Stimulated activated CD4-positive, alpha-beta T cell treated with anti-CD3 and anti-CD28 coated beads, TNF-alpha, amount 100 ng/mL, for 4 hours (primary cell): ENCODE results near the gene SMCR8.
"Not testable (repeated sequence)": the region's sequence is repeated elsewhere in the genome, so short reads cannot be mapped to it uniquely, and the experiment has no call there.

Experiments used
- DNase-seq, 3 experiments: peaks; one replicate each; pipeline ENCODE4 v3.0.0-alpha.2; 2020; ENCODE audit warnings: low read depth in 3 of 3

SMCR8 gene

DNA sequence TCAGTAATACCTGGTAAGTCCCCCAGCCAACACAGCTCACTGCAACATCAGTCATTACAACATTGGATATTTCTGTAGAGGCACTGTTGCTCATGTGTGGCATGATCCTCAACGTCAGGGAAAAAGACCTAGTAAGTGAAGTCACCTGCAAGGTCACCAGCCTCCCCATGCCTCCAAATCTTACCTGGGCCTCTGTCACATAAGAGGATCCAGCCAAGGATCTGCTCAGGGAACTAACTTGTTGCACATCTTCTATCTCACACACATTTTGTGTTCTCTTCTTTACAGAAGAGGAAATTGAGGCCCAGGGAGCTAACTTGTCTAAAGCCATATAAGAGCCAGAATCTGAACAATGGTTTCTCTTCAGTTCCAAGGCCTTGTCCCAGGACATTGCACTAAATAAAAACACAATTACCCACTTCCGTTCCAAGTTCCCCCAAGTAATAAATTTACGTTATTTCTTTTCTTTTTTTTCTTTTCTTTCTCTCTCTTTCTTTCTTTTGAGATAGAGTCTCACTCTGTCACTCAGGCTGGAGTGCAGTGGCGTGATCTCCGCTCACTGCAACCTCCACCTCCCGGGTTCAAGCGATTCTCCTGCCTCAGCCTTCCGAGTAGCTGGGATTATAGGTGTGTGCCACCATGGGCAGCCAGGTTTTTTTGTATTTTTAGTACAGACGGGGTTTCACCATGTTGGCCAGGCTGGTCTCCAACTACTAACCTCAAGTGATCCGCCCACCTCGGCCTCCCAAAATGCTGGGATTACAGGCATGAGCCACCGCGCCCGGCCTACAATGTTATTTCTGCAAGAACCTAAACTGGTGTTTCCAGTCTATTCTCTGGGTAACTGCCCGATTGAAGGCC is 47.0 kb downstream of the SMCR8 start:
- DNase-seq = no peak

- no peak for DNase-seq
Measured at GRCh38 chr17:18362698-18363100, 47.6 kb downstream of the SMCR8 start.

- DNase-seq = peak; percentile 78 to 80 (median 79)
Measured at GRCh38 chr17:18363101-18364049, 48.3 kb downstream of the SMCR8 start, which contains the start of gene SHMT1. Gene SHMT1, minus strand, starts transcription at chr17:18363550. Its CDS starts 7,569 bp downstream, at chr17:18355981.

DNA sequence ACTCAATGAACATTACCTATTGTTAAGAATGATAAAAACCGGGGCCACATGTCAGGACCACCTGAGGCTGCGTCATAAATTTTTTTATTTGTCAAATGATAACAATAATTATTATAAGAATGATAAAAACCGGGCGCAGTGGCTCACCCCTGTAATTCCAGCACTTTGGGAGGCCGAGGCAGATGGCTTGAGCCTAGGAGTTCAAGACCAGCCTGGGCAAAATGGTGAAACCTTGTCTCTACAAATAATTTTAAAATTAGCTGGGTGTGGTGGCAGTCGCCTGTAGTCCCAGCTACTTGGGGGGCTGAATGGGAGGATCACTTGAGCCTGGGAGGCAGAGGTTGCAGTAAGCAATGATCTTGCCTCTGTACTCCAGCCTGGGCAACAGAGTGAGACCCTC is 49.1 kb downstream of the SMCR8 start:
- DNase-seq = no peak

DNA sequence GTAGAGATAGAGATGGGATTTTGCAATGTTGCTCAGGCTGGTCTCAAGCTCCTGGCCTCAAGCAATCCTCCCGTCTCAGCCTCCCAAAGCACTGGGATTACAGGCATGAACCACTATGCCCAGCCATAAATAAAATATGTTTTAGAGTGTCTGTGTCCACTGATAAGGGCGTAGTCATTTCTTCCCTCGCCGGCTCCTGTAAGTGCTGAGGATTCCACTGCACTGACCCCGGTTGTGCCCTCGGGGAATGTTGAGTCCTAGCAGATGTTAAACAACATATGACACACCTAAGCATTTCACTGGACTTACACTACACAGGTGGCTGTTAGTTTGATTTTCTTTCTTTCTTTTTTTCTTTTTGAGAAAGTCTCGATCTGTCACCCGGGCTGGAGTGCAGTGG is 53.9 kb downstream of the SMCR8 start:
- DNase-seq = no peak

- DNase-seq = no peak
Measured at GRCh38 chr17:18370761-18371160, 55.7 kb downstream of the SMCR8 start.

DNA sequence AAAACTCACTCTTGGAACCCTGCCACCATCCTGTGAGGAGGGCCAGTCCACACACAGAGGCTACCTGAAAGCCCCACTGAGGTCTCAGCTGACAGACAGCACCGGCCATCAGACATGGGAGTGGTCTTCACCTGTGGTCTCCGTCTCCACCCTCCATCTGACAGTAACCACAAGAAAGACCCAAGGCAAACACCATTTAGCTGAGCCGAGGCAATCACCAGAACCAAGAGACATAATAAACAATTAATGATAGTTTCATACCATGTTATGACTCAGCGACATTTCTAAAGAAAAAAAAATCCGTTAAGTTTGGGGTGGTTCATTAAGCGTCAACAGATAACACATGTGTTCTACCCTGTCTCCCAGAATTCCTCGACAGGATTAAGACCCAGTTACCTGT is 56.4 kb downstream of the SMCR8 start:
- DNase-seq = no peak

DNA sequence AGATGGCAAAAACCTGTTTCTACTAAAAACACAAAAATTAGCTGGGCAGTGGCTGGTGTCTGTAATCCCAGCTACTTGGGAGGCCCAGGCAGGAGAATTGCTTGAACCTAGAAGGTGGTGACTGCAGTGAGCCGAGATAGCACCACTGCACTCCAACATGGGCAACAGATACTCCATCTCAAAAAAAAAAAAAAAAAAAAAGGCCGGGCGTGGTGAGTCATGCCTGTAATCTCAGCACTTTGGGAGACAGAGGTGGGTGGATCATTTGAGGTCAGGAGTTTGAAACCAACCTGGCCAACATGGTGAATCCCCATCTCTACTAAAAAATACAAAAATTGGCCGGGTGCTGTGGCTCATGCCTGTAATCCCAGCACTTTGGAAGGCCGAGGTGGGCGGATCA is 58.1 kb downstream of the SMCR8 start:
- DNase-seq = not testable (repeated sequence)

DNA sequence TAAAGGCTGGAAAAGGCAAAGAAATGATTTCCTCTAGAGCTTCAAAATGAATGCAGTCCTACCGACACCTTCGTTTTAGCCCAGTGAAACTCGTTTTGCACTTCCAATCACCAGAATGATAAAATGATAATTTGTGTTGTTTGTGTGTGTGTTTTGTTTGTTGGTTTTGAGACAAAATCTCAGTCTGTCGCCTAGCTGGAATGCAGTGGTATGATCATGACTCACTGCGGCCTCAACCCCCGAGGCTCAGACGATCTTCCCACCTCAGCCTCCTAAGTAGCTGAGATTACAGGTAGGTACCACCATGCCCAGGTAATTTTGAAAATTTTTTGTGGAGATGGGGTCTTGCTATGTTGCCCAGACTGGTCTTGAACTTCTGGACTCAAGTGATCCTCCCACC is 59.1 kb downstream of the SMCR8 start:
- no peak for DNase-seq
